IMR-90 (cell line): ENCODE measurements around the gene ARMC5. TPM values are rescaled to one million over a fixed set of nuclear protein-coding genes. Genes with fewer than 3 reads are reported as not detected.
"Not testable (repeated sequence)": the region's sequence is repeated elsewhere in the genome, so short reads cannot be mapped to it uniquely, and the experiment has no call there.

Experiments used
- ATAC-seq: fragments of 200-7000 bp; cut with Tn5 transposase; 2 replicates; pipeline ENCODE4 v1.9.1; 2020; ENCODE audit warnings: low read depth, mild to moderate bottlenecking, moderate library complexity
- BruUV-seq: library from RNA; stranded (reverse); fragments of 400-500 nt; replicated peaks from 2 replicates; lab custom pipeline; 2021; lab: Mats Ljungman, UMichigan
- CTCF ChIA-PET: fragments of 300-600 bp; formaldehyde crosslinking; extraction: SDS; loops from one replicate; lab custom pipeline; 2021; ENCODE audit warnings: antibody characterized with exemption; lab: Yijun Ruan, JAX
- POLR2A ChIA-PET: fragments of 300-600 bp; sonication (Branson Sonifier 250); formaldehyde crosslinking; loops from one replicate; lab custom pipeline; 2022; ENCODE audit warnings: antibody characterized with exemption; ENCODE audit not compliant: unreplicated experiment; lab: Charles Lee
- DNase-seq: peaks from one replicate; pipeline ENCODE4 v3.0.0; 2013
- H2AFZ ChIP-seq: replicated peaks from 2 replicates; pipeline ENCODE3; 2013; ENCODE audit warnings: low read length, mild to moderate bottlenecking; ENCODE audit not compliant: poor library complexity
- H2AK5ac ChIP-seq: 2 replicates; pipeline ENCODE4 v1.6.1; 2013; ENCODE audit warnings: low read depth, low read length, inconsistent platforms
- H2AK9ac ChIP-seq: replicated peaks from 2 replicates; pipeline ENCODE3; 2013; ENCODE audit warnings: mild to moderate bottlenecking, low read depth, low read length, moderate library complexity; ENCODE audit not compliant: poor library complexity
- H2BK120ac ChIP-seq: 2 replicates; pipeline ENCODE4 v1.6.1; 2013; ENCODE audit warnings: low read depth, low read length, inconsistent platforms
- H2BK15ac ChIP-seq: 3 replicates; pipeline ENCODE4 v1.6.1; 2013; ENCODE audit warnings: low read depth, low read length, inconsistent platforms
- H2BK20ac ChIP-seq: 2 replicates; pipeline ENCODE4 v1.6.1; 2013; ENCODE audit warnings: low read depth, mild to moderate bottlenecking, inconsistent platforms, low read length, moderate library complexity
- H2BK5ac ChIP-seq: 2 replicates; pipeline ENCODE4 v1.6.1; 2013; ENCODE audit warnings: mild to moderate bottlenecking, low read depth, low read length, inconsistent platforms; ENCODE audit not compliant: poor library complexity, severe bottlenecking
- H3K14ac ChIP-seq: replicated peaks from 2 replicates; pipeline ENCODE4 v1.6.1; 2013; ENCODE audit warnings: low read depth, low read length, inconsistent platforms
- H3K18ac ChIP-seq: 2 replicates; pipeline ENCODE4 v1.6.1; 2013; ENCODE audit warnings: low read depth, low read length, control low read depth
- H3K23ac ChIP-seq: 2 replicates; pipeline ENCODE4 v1.6.1; 2013; ENCODE audit warnings: low read depth, low read length, inconsistent platforms
- H3K27ac ChIP-seq: 2 replicates; pipeline ENCODE4 v1.5.1; 2013; ENCODE audit warnings: mild to moderate bottlenecking, control low read depth, low read length; ENCODE audit not compliant: insufficient read depth
- H3K27me3 ChIP-seq: 2 replicates; pipeline ENCODE4 v1.6.1; 2013; ENCODE audit warnings: low read length; ENCODE audit not compliant: control insufficient read depth, insufficient read depth
- H3K36me3 ChIP-seq: 2 replicates; pipeline ENCODE4 v1.6.1; 2013; ENCODE audit warnings: low read length, mixed read lengths; ENCODE audit not compliant: control insufficient read depth, insufficient read depth
- H3K4ac ChIP-seq: 2 replicates; pipeline ENCODE4 v1.6.1; 2013; ENCODE audit warnings: low read depth, low read length, inconsistent platforms
- H3K4me1 ChIP-seq: 2 replicates; pipeline ENCODE4 v1.6.1; 2013; ENCODE audit warnings: low read length, mixed read lengths; ENCODE audit not compliant: control insufficient read depth, insufficient read depth
- H3K4me2 ChIP-seq: 2 replicates; pipeline ENCODE4 v1.6.1; 2013; ENCODE audit warnings: low read depth, mild to moderate bottlenecking, control low read depth, low read length, moderate library complexity
- H3K4me3 ChIP-seq: 2 replicates; pipeline ENCODE4 v1.5.1; 2013; ENCODE audit warnings: low read depth, mild to moderate bottlenecking, control low read depth, low read length, moderate library complexity; ENCODE audit not compliant: insufficient read depth
- H3K56ac ChIP-seq: 2 replicates; pipeline ENCODE4 v1.6.1; 2013; ENCODE audit warnings: low read length, inconsistent platforms; ENCODE audit not compliant: insufficient read depth; ENCODE audit errors: extremely low read depth
- H3K79me1 ChIP-seq, 2 experiments: 2 replicates each; pipeline ENCODE4 v1.6.1; 2013; ENCODE audit warnings: low read length in 2 of 2, inconsistent platforms in 1 of 2, low read depth in 1 of 2
- H3K9ac ChIP-seq: 2 replicates; pipeline ENCODE4 v1.6.1; 2013; ENCODE audit warnings: low read depth, low read length, control low read depth
- H3K9me1 ChIP-seq: 2 replicates; pipeline ENCODE4 v1.6.1; 2013; ENCODE audit warnings: low read length, inconsistent platforms; ENCODE audit not compliant: insufficient read depth
- H3K9me3 ChIP-seq: 2 replicates; pipeline ENCODE4 v1.6.1; 2013; ENCODE audit warnings: low read length; ENCODE audit not compliant: control insufficient read depth, insufficient read depth
- H4K20me1 ChIP-seq: 2 replicates; pipeline ENCODE4 v1.6.1; 2013; ENCODE audit warnings: low read length, inconsistent platforms; ENCODE audit not compliant: insufficient read depth
- H4K5ac ChIP-seq: 2 replicates; pipeline ENCODE4 v1.6.1; 2013; ENCODE audit warnings: mild to moderate bottlenecking, low read depth, low read length, control low read depth
- H4K8ac ChIP-seq, 2 experiments: 2 replicates each; pipeline ENCODE4 v1.6.1; 2013; ENCODE audit warnings: low read depth in 2 of 2, low read length in 2 of 2, control low read depth in 1 of 2, inconsistent platforms in 1 of 2
- H4K91ac ChIP-seq: 2 replicates; pipeline ENCODE4 v1.6.1; 2013; ENCODE audit warnings: low read depth, low read length, inconsistent platforms; ENCODE audit not compliant: insufficient read depth
- ELK1 ChIP-seq: fragments of 150-350 bp; IDR thresholded peaks from 2 replicates; pipeline ENCODE4 v1.6.1; 2016; ENCODE audit warnings: low read depth, mild to moderate bottlenecking, low read length, moderate library complexity, borderline replicate concordance
- WGBS, 2 experiments: methylation state at CpG; one replicate each; pipeline versions ENCODE4 v1.1.5 to v1.1.7; 2013; ENCODE audit warnings: missing lambda C conversion rate in 2 of 2; ENCODE audit not compliant: insufficient read length in 1 of 2; ENCODE audit errors: extremely low coverage in 2 of 2; 5-methylcytosine and 5-hydroxymethylcytosine counted together
- dilution Hi-C: fragments of 300-500 bp; cut with HindIII; formaldehyde crosslinking; loops from one replicate; pipeline ENCODE4 v1.14.3; 2018; ENCODE audit warnings: low sequenced_read_pairs; ENCODE audit not compliant: unreplicated experiment
- in situ Hi-C: fragments of 300-500 bp; cut with MboI; formaldehyde crosslinking; loops from 3 replicates; pipeline ENCODE4 v1.14.3; 2019; ENCODE audit warnings: low sequenced_read_pairs, inconsistent platforms, mixed read lengths
- intact Hi-C: fragments of 100-400 bp; cut with micrococcal nuclease; formaldehyde crosslinking; loops from 2 replicates; pipeline ENCODE4 v1.10.0; 2022
- polyA plus RNA-seq, 3 experiments: library from polyadenylated mRNA; depleted of rRNA; stranded (reverse); fragments of >200 nt; gene quantifications; 2 replicates each; pipeline ENCODE4 v1.2.3, GENCODE V29; 2012; ENCODE audit warnings: low replicate concordance in 1 of 3
- total RNA-seq: library from RNA; depleted of rRNA; stranded (reverse); fragments of >200 nt; gene quantifications from 2 replicates; pipeline ENCODE4 v1.2.3, GENCODE V29; 2012

The ARMC5 gene
- total and polyA plus RNA-seq, 2 of the 4 experiments (the other 2 are of a cell fraction) = 2.3 to 7.5 TPM

DNA sequence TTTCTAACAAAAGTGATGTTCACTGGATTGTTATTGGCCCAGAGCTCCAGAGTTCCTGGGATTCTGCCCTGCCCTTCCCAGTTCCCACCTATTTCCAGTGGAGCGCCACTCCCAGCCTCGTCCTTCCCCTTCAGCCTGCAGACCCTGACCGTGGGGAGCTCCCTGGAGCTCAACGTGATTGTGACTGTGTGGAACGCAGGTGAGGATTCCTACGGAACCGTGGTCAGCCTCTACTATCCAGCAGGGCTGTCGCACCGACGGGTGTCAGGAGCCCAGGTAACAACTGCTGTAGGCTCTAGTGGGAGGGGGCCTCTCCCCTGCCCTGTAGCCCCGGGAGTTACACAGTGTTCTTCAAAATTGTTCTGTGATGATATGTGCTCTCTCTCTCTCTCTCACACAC is 42.9 kb upstream of the ARMC5 start:
- Histone ChIP-seq H3K4me3 (no peak overlapping the region), H3K4me2 (no peak overlapping the region), H2BK120ac (no peak overlapping the region), H2BK5ac (no peak overlapping the region), H3K27me3 (peaks cover 19% of the 10 kb centered on the region), H3K36me3 (no peaks in the 10 kb centered on the region), H4K8ac (no peak overlapping the region), H2AK9ac (no peak overlapping the region), H3K4ac (no peak overlapping the region), H2BK15ac (no peak overlapping the region), H4K5ac (no peak overlapping the region), H2AK5ac (no peak overlapping the region), H3K4me1 (no peaks in the 10 kb centered on the region), H3K27ac (no peak overlapping the region), H3K79me1 (no peaks in the 10 kb centered on the region), H3K9me1 (no peaks in the 10 kb centered on the region), H3K14ac (no peak overlapping the region), H3K9me3 (no peaks in the 10 kb centered on the region), H3K23ac (no peak overlapping the region), H3K18ac (no peak overlapping the region), H2BK20ac (no peak overlapping the region), H4K20me1 (no peaks in the 10 kb centered on the region), H3K9ac (no peak overlapping the region), H2AFZ (no peak overlapping the region), H4K91ac (no peak overlapping the region), H3K56ac (no peak overlapping the region)
- no peak for DNase-seq
- dilution Hi-C loops = no loop called here
- TF ChIP-seq ELK1 = no peak
- no TSS peak for BruUV-seq
- ChIA-PET CTCF (no interaction called here), POLR2A (no interaction called here)
- intact Hi-C loops = no loop called here
- in situ Hi-C loops = no loop called here
- ATAC-seq = no peak
- no CpG with 5 or more reads among the region's 11 CpGs for WGBS, 2 experiments

GRCh38 chr16:31417036-31417435 is 42.3 kb upstream of the ARMC5 start:
- peaks cover 20% of the 10 kb centered on the region for H3K27me3 ChIP-seq
- H4K8ac ChIP-seq, H3K18ac ChIP-seq, H3K9ac ChIP-seq, H3K9me1 ChIP-seq, H4K91ac ChIP-seq, H3K56ac ChIP-seq, H3K14ac ChIP-seq, in situ Hi-C loops, H3K4me2 ChIP-seq, H2BK20ac ChIP-seq, H3K4ac ChIP-seq, dilution Hi-C loops, H2AFZ ChIP-seq, H2AK9ac ChIP-seq, H4K5ac ChIP-seq, ATAC-seq, POLR2A ChIA-PET, H3K79me1 ChIP-seq, H2AK5ac ChIP-seq, H2BK15ac ChIP-seq, H2BK5ac ChIP-seq, H4K20me1 ChIP-seq, H3K9me3 ChIP-seq, H3K36me3 ChIP-seq, H2BK120ac ChIP-seq, H3K4me1 ChIP-seq, H3K23ac ChIP-seq, BruUV-seq, DNase-seq, intact Hi-C loops, H3K4me3 ChIP-seq, H3K27ac ChIP-seq: not testable (repeated sequence)
- CTCF ChIA-PET = interaction anchor here (1.4 kb wide), 1 partner anchor 12 kb away, joined by 3 read pairs; the partner anchor contains the start of gene COX6A2
- WGBS, 2 experiments = no CpG with 5 or more reads among the region's 2 CpGs
